ENCODE results near the gene ROBO2.

ROBO2 gene

GRCh38 chr3:77055841-77056341 lies 16.0 kb downstream of the ROBO2 start:
- no peak overlapping the region for H3K27ac ChIP-seq (replicated peaks)
- H3K27me3 ChIP-seq (ENCODE audit: insufficient read depth, poor library complexity, severe bottlenecking), result no peaks in the 10 kb centered on the region
- no peak overlapping the region for H3K4me3 ChIP-seq (replicated peaks; ENCODE audit: insufficient read depth, low read length)
- no peak for DNase-seq (ENCODE audit: low read depth in 1 of 2, low spot score in 1 of 2)
- no peak for TF ChIP-seq SPI1 (IDR thresholded peaks at IDR 0.05; ENCODE audit: borderline replicate concordance, low read depth)
- TF ChIP-seq REST (IDR thresholded peaks at IDR 0.05; ENCODE audit: insufficient replicate concordance, low read depth), result no peak

- TF ChIP-seq POLR2AphosphoS5 (IDR thresholded peaks at IDR 0.05; ENCODE audit: low read depth) (no peak), CTCF (IDR thresholded peaks at IDR 0.05; ENCODE audit: insufficient read depth, low read length) (no peak), SPI1 (IDR thresholded peaks at IDR 0.05; ENCODE audit: borderline replicate concordance, low read depth) (no peak), GABPA (IDR thresholded peaks at IDR 0.05; ENCODE audit: low read depth) (no peak), REST (IDR thresholded peaks at IDR 0.05; ENCODE audit: insufficient replicate concordance, low read depth) (no peak)
- H3K4me3 ChIP-seq (replicated peaks; ENCODE audit: insufficient read depth, low read length), result no peak overlapping the region
- H3K27ac ChIP-seq (replicated peaks), result no peak overlapping the region
Measured at GRCh38 chr3:77059354-77059753, 19.5 kb downstream of the ROBO2 start.

GRCh38 chr3:77063423-77063822 lies 23.5 kb downstream of the ROBO2 start:
- H3K27me3 ChIP-seq (ENCODE audit: insufficient read depth, poor library complexity, severe bottlenecking), result no peaks in the 10 kb centered on the region
- TF ChIP-seq SPI1 (IDR thresholded peaks at IDR 0.05; ENCODE audit: borderline replicate concordance, low read depth) (no peak), REST (IDR thresholded peaks at IDR 0.05; ENCODE audit: insufficient replicate concordance, low read depth) (no peak), CTCF (IDR thresholded peaks at IDR 0.05; ENCODE audit: insufficient read depth, low read length) (no peak), GABPA (IDR thresholded peaks at IDR 0.05; ENCODE audit: low read depth) (no peak), POLR2AphosphoS5 (IDR thresholded peaks at IDR 0.05; ENCODE audit: low read depth) (no peak)
- H3K4me3 ChIP-seq (replicated peaks; ENCODE audit: insufficient read depth, low read length), result no peak overlapping the region
- no peak for DNase-seq (ENCODE audit: low read depth in 1 of 2, low spot score in 1 of 2)
- no peak overlapping the region for H3K27ac ChIP-seq (replicated peaks)

More at GRCh38 chr3:77059354-77059753, 19.5 kb downstream of the ROBO2 start:
- no peak for DNase-seq (ENCODE audit: low read depth in 1 of 2, low spot score in 1 of 2)
- no peaks in the 10 kb centered on the region for H3K27me3 ChIP-seq (ENCODE audit: insufficient read depth, poor library complexity, severe bottlenecking)
